SK-N-SH treated with all-trans-retinoic acid at 6 μM for 48 hours (cell line): ENCODE data around the gene ME3.

Experiments
- ARNTL ChIP-seq: fragments of 450-650 bp; formaldehyde crosslinking; IDR thresholded peaks from 2 replicates; pipeline ENCODE4 v1.5.0; 2020; ENCODE audit warnings: low read depth, mild to moderate bottlenecking, moderate library complexity, borderline replicate concordance
- CSDC2 ChIP-seq: fragments of 250-450 bp; sonication (Bioruptor Pico); IDR thresholded peaks from 2 replicates; pipeline ENCODE4 v1.5.0; 2020; ENCODE audit warnings: mild to moderate bottlenecking, moderate library complexity
- ESRRG ChIP-seq: fragments of 250-450 bp; sonication (Bioruptor Pico); IDR thresholded peaks from 2 replicates; pipeline ENCODE4 v1.6.1; 2021; ENCODE audit warnings: mild to moderate bottlenecking
- PATZ1 ChIP-seq: fragments of 250-450 bp; sonication (Bioruptor Pico); IDR thresholded peaks from 2 replicates; pipeline ENCODE4 v1.8.0; 2020; ENCODE audit warnings: mild to moderate bottlenecking, moderate library complexity, borderline replicate concordance
- SNAI2 ChIP-seq: fragments of 250-450 bp; sonication (Bioruptor Pico); IDR thresholded peaks from 2 replicates; pipeline ENCODE4 v1.5.0; 2020; ENCODE audit warnings: mild to moderate bottlenecking, moderate library complexity
- TOX ChIP-seq: fragments of 250-450 bp; sonication (Bioruptor Pico); IDR thresholded peaks from 2 replicates; pipeline ENCODE4 v1.8.0; 2021; ENCODE audit warnings: mild to moderate bottlenecking, moderate library complexity, borderline replicate concordance
- ZFP3 ChIP-seq: fragments of 250-450 bp; sonication (Bioruptor Pico); IDR thresholded peaks from 2 replicates; pipeline ENCODE4 v1.5.0; 2020; ENCODE audit warnings: mild to moderate bottlenecking, moderate library complexity
- ZFP30 ChIP-seq: fragments of 450-650 bp; formaldehyde crosslinking; IDR thresholded peaks from 2 replicates; pipeline ENCODE4 v1.5.0; 2022; ENCODE audit warnings: mild to moderate bottlenecking, moderate library complexity
- TF ChIP-seq, protein P1 (sequence below): fragments of 250-450 bp; sonication (Bioruptor Pico); IDR thresholded peaks from 2 replicates; pipeline ENCODE4 v1.5.1; 2020; ENCODE audit warnings: low read depth, mild to moderate bottlenecking, moderate library complexity

DNA sequence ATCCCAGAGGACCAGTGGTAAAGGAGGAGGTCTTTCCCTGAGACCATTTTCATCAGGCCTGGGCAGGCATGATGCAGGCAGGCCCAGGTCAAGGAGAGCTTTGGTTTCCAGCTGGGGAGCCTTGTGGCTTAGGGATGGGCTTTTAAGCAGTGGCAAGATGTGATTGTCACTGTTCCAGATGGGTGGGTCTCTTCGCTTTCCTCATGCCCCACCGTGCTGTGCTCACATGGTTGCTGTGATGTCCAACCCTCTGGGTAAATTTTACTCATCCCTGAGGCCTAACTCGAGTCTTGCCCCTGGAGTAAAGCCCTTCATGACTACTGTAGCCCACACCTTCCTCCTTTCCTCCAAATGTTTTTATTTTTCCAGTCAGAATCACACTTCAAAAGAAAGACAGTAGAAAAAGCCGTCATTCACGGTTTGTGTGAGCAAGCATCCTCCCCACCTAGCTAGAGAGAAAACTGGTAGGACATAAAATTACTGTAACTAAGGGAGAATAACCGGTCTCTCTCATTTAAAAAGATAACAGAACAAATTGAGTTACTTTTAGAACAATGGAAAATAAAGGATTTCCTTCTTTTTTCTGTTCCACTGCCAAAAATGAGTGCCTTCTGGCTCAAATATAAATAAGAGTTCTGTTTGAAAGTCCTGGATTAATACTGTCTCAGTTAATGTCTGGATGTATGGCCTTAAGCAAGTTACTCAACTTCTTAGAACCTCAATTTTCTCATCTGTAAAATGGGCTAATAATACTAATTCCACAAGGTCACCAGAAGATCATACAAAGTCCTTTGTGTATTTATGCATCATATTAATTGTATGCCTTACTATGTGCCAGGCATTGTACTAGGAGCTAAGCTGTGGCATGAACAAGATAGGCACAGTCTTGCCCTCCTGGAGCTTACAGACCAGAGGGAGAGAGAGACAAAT is 84.9 kb downstream of the ME3 start:
- no peak for TF ChIP-seq ZFP30 (CRISPR knock-in tag)
- no peak for TF ChIP-seq ESRRG (CRISPR knock-in tag)
- no peak for TF ChIP-seq TOX
- TF ChIP-seq ZFP3, result no peak
- no peak for TF ChIP-seq ARNTL (CRISPR knock-in tag)
- TF ChIP-seq SNAI2 (CRISPR knock-in tag), result no peak
- no peak for TF ChIP-seq PATZ1 (CRISPR knock-in tag)
- TF ChIP-seq, protein P1, sequence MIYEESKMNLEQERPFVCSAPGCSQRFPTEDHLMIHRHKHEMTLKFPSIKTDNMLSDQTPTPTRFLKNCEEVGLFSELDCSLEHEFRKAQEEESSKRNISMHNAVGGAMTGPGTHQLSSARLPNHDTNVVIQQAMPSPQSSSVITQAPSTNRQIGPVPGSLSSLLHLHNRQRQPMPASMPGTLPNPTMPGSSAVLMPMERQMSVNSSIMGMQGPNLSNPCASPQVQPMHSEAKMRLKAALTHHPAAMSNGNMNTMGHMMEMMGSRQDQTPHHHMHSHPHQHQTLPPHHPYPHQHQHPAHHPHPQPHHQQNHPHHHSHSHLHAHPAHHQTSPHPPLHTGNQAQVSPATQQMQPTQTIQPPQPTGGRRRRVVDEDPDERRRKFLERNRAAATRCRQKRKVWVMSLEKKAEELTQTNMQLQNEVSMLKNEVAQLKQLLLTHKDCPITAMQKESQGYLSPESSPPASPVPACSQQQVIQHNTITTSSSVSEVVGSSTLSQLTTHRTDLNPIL (CRISPR knock-in tag), result no peak
- no peak for TF ChIP-seq CSDC2 (CRISPR knock-in tag)
